ENCODE data around the gene ZNF746. TPM values are rescaled to one million over a fixed set of nuclear protein-coding genes. Genes with fewer than 3 reads are reported as not detected.
A peak's percentile ranks its signal among the peaks of the same experiment; 100 is the strongest.

The ZNF746 gene
- total RNA-seq, 1 donor from 2014 or later = 29.0 TPM

GRCh38 chr7:149430192-149430591 is 67.4 kb downstream of the ZNF746 start:
- H3K4me3 ChIP-seq = no peak overlapping the region
- intact Hi-C loops (cut with DNase I) = no loop called here
- H3K27me3 ChIP-seq = no peaks in the 10 kb centered on the region
- peaks cover 0 to 31% of the 10 kb centered on the region in 2 donors for H3K36me3 ChIP-seq
- no peak overlapping the region for H3K27ac ChIP-seq
- H3K4me1 ChIP-seq = no peaks in the 10 kb centered on the region
- DNase-seq (ENCODE audit: extremely low spot score in 2 of 2) = no peak
- no peaks in the 10 kb centered on the region for H3K9me3 ChIP-seq
- TF ChIP-seq POLR2A (IDR thresholded peaks at IDR 0.05) (no peak), POLR2AphosphoS5 (IDR thresholded peaks at IDR 0.05; ENCODE audit: insufficient read depth in 1 of 2, low read depth in 1 of 2) (no peak), CTCF (IDR thresholded peaks at IDR 0.05) (no peak)

DNA sequence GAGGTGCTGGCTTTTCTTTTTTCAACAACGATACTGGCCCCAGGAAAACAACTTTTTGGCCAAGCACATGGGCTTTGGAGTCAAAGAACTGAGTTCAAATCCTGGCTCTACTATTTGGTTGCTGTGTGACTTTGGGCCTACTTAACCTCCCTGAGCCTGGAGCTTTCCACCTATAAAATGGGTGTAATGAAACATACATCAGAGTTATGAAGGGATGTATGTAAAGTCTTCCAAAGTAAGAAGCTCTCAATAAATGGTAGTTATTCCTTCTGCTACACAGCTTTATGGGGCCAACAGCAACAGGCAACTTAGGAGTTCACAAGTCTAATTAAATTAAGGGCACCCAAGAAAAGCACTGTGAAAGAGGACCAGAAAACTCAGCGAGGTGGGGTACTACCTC is 69.7 kb downstream of the ZNF746 start:
- H3K4me3 ChIP-seq = no peak overlapping the region
- intact Hi-C loops (cut with DNase I) = loop anchor here (2.0 kb wide), 1 partner anchor 23 kb away; no protein-coding TSS in a partner anchor

DNA sequence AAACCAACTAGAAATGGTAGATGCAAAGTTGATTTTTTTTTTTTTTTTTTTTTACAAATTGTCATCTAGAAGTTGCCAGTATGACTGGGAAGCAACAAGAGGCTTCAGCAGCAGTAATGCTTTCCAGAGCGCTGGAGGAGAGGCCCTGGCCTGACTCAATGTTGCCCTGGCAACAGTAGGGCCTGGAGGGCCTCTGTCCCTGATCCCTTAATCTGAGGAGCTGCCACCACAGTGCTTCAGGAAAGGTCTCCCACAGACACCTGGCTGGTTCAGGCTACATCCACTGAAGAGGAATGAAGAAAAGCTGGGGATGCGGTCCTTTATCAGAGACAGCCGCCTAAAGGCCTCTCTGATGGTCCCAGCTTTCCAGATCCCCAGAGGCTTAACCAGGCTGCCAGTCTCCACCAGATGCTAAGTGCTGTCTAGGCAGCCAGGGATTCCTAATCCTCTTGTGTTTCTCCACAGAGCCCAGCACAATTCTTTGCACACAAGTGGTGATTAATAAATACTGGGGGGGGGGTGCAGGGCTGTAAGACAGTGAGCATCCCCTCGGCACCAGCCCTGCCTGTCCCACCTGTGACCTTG is 70.4 kb downstream of the ZNF746 start:
- DNase-seq (ENCODE audit: extremely low spot score in 2 of 2) = no peak
- H3K27ac ChIP-seq = no peak overlapping the region
- no peaks in the 10 kb centered on the region for H3K9me3 ChIP-seq
- H3K4me3 ChIP-seq = no peak overlapping the region
- no peaks in the 10 kb centered on the region for H3K27me3 ChIP-seq
- H3K4me1 ChIP-seq = peaks cover 6% of the 10 kb centered on the region
- TF ChIP-seq CTCF (IDR thresholded peaks at IDR 0.05) (no peak), POLR2AphosphoS5 (IDR thresholded peaks at IDR 0.05; ENCODE audit: insufficient read depth in 1 of 2, low read depth in 1 of 2) (no peak), POLR2A (IDR thresholded peaks at IDR 0.05) (no peak)
- intact Hi-C loops (cut with DNase I) = loop anchor here (2.0 kb wide), 1 partner anchor 24 kb away; no protein-coding TSS in a partner anchor
- H3K36me3 ChIP-seq = peaks cover 0 to 16% of the 10 kb centered on the region in 2 donors

More for the DNA sequence above, 69.7 kb downstream of the ZNF746 start:
- H3K36me3 ChIP-seq = peaks cover 0 to 23% of the 10 kb centered on the region in 2 donors
- no peak overlapping the region for H3K27ac ChIP-seq
- H3K9me3 ChIP-seq = no peaks in the 10 kb centered on the region
- peaks cover 3% of the 10 kb centered on the region for H3K4me1 ChIP-seq
- H3K27me3 ChIP-seq = no peaks in the 10 kb centered on the region
- DNase-seq (ENCODE audit: extremely low spot score in 2 of 2) = no peak
- TF ChIP-seq POLR2AphosphoS5 (IDR thresholded peaks at IDR 0.05; ENCODE audit: insufficient read depth in 1 of 2, low read depth in 1 of 2) = no peak
- no peak for TF ChIP-seq CTCF (IDR thresholded peaks at IDR 0.05)
- TF ChIP-seq POLR2A (IDR thresholded peaks at IDR 0.05) = no peak

GRCh38 chr7:149423449-149424110 is 74.0 kb downstream of the ZNF746 start:
- H3K36me3 ChIP-seq = no peaks in the 10 kb centered on the region
- peak overlapping the region in 1 of 2 donors; percentile 39 for H3K4me3 ChIP-seq
- H3K9me3 ChIP-seq = no peaks in the 10 kb centered on the region
- intact Hi-C loops (cut with DNase I) = no loop called here
- H3K4me1 ChIP-seq = peaks cover 6% of the 10 kb centered on the region
- no peak for DNase-seq (ENCODE audit: extremely low spot score in 2 of 2)
- H3K27ac ChIP-seq = no peak overlapping the region
- TF ChIP-seq CTCF (IDR thresholded peaks at IDR 0.05) = no peak
- TF ChIP-seq POLR2AphosphoS5 (IDR thresholded peaks at IDR 0.05; ENCODE audit: insufficient read depth in 1 of 2, low read depth in 1 of 2) = no peak
- TF ChIP-seq POLR2A (IDR thresholded peaks at IDR 0.05) = no peak
- H3K27me3 ChIP-seq = no peaks in the 10 kb centered on the region

- peaks cover 6% of the 10 kb centered on the region for H3K4me1 ChIP-seq
- peak overlapping the region; percentile 35 to 39 for H3K4me3 ChIP-seq
- no peaks in the 10 kb centered on the region for H3K27me3 ChIP-seq
- H3K9me3 ChIP-seq = no peaks in the 10 kb centered on the region
- no peak for TF ChIP-seq CTCF (IDR thresholded peaks at IDR 0.05)
- TF ChIP-seq POLR2A (IDR thresholded peaks at IDR 0.05) = no peak
- no peaks in the 10 kb centered on the region for H3K36me3 ChIP-seq
- H3K27ac ChIP-seq = no peak overlapping the region
- intact Hi-C loops (cut with DNase I) = no loop called here
- no peak for DNase-seq (ENCODE audit: extremely low spot score in 2 of 2)
These were observed 74.7 kb downstream of the ZNF746 start for GRCh38 chr7:149422914-149423301.
